IMR-90 (cell line): ENCODE data around the gene IRAK2. TPM values are rescaled to one million over a fixed set of nuclear protein-coding genes. Genes with fewer than 3 reads are reported as not detected.

Experiments used
- ATAC-seq: fragments of 200-7000 bp; cut with Tn5 transposase; 2 replicates; pipeline ENCODE4 v1.9.1; 2020; ENCODE audit warnings: low read depth, mild to moderate bottlenecking, moderate library complexity
- BruUV-seq: library from RNA; stranded (reverse); fragments of 400-500 nt; replicated peaks from 2 replicates; lab custom pipeline; 2021; lab: Mats Ljungman, UMichigan
- CTCF ChIA-PET: fragments of 300-600 bp; formaldehyde crosslinking; extraction: SDS; loops from one replicate; lab custom pipeline; 2021; ENCODE audit warnings: antibody characterized with exemption; lab: Yijun Ruan, JAX
- POLR2A ChIA-PET: fragments of 300-600 bp; sonication (Branson Sonifier 250); formaldehyde crosslinking; loops from one replicate; lab custom pipeline; 2022; ENCODE audit warnings: antibody characterized with exemption; ENCODE audit not compliant: unreplicated experiment; lab: Charles Lee
- DNase-seq: peaks from one replicate; pipeline ENCODE4 v3.0.0; 2013
- H2AFZ ChIP-seq: replicated peaks from 2 replicates; pipeline ENCODE3; 2013; ENCODE audit warnings: low read length, mild to moderate bottlenecking; ENCODE audit not compliant: poor library complexity
- H2AK5ac ChIP-seq: 2 replicates; pipeline ENCODE4 v1.6.1; 2013; ENCODE audit warnings: low read depth, low read length, inconsistent platforms
- H2AK9ac ChIP-seq: replicated peaks from 2 replicates; pipeline ENCODE3; 2013; ENCODE audit warnings: mild to moderate bottlenecking, low read depth, low read length, moderate library complexity; ENCODE audit not compliant: poor library complexity
- H2BK120ac ChIP-seq: 2 replicates; pipeline ENCODE4 v1.6.1; 2013; ENCODE audit warnings: low read depth, low read length, inconsistent platforms
- H2BK15ac ChIP-seq: 3 replicates; pipeline ENCODE4 v1.6.1; 2013; ENCODE audit warnings: low read depth, low read length, inconsistent platforms
- H2BK20ac ChIP-seq: 2 replicates; pipeline ENCODE4 v1.6.1; 2013; ENCODE audit warnings: low read depth, mild to moderate bottlenecking, inconsistent platforms, low read length, moderate library complexity
- H2BK5ac ChIP-seq: 2 replicates; pipeline ENCODE4 v1.6.1; 2013; ENCODE audit warnings: mild to moderate bottlenecking, low read depth, low read length, inconsistent platforms; ENCODE audit not compliant: poor library complexity, severe bottlenecking
- H3K14ac ChIP-seq: replicated peaks from 2 replicates; pipeline ENCODE4 v1.6.1; 2013; ENCODE audit warnings: low read depth, low read length, inconsistent platforms
- H3K18ac ChIP-seq: 2 replicates; pipeline ENCODE4 v1.6.1; 2013; ENCODE audit warnings: low read depth, low read length, control low read depth
- H3K23ac ChIP-seq: 2 replicates; pipeline ENCODE4 v1.6.1; 2013; ENCODE audit warnings: low read depth, low read length, inconsistent platforms
- H3K27ac ChIP-seq: 2 replicates; pipeline ENCODE4 v1.5.1; 2013; ENCODE audit warnings: mild to moderate bottlenecking, control low read depth, low read length; ENCODE audit not compliant: insufficient read depth
- H3K27me3 ChIP-seq: 2 replicates; pipeline ENCODE4 v1.6.1; 2013; ENCODE audit warnings: low read length; ENCODE audit not compliant: control insufficient read depth, insufficient read depth
- H3K36me3 ChIP-seq: 2 replicates; pipeline ENCODE4 v1.6.1; 2013; ENCODE audit warnings: low read length, mixed read lengths; ENCODE audit not compliant: control insufficient read depth, insufficient read depth
- H3K4ac ChIP-seq: 2 replicates; pipeline ENCODE4 v1.6.1; 2013; ENCODE audit warnings: low read depth, low read length, inconsistent platforms
- H3K4me1 ChIP-seq: 2 replicates; pipeline ENCODE4 v1.6.1; 2013; ENCODE audit warnings: low read length, mixed read lengths; ENCODE audit not compliant: control insufficient read depth, insufficient read depth
- H3K4me2 ChIP-seq: 2 replicates; pipeline ENCODE4 v1.6.1; 2013; ENCODE audit warnings: low read depth, mild to moderate bottlenecking, control low read depth, low read length, moderate library complexity
- H3K4me3 ChIP-seq: 2 replicates; pipeline ENCODE4 v1.5.1; 2013; ENCODE audit warnings: low read depth, mild to moderate bottlenecking, control low read depth, low read length, moderate library complexity; ENCODE audit not compliant: insufficient read depth
- H3K56ac ChIP-seq: 2 replicates; pipeline ENCODE4 v1.6.1; 2013; ENCODE audit warnings: low read length, inconsistent platforms; ENCODE audit not compliant: insufficient read depth; ENCODE audit errors: extremely low read depth
- H3K79me1 ChIP-seq, 2 experiments: 2 replicates each; pipeline ENCODE4 v1.6.1; 2013; ENCODE audit warnings: low read length in 2 of 2, inconsistent platforms in 1 of 2, low read depth in 1 of 2
- H3K9ac ChIP-seq: 2 replicates; pipeline ENCODE4 v1.6.1; 2013; ENCODE audit warnings: low read depth, low read length, control low read depth
- H3K9me1 ChIP-seq: 2 replicates; pipeline ENCODE4 v1.6.1; 2013; ENCODE audit warnings: low read length, inconsistent platforms; ENCODE audit not compliant: insufficient read depth
- H3K9me3 ChIP-seq: 2 replicates; pipeline ENCODE4 v1.6.1; 2013; ENCODE audit warnings: low read length; ENCODE audit not compliant: control insufficient read depth, insufficient read depth
- H4K20me1 ChIP-seq: 2 replicates; pipeline ENCODE4 v1.6.1; 2013; ENCODE audit warnings: low read length, inconsistent platforms; ENCODE audit not compliant: insufficient read depth
- H4K5ac ChIP-seq: 2 replicates; pipeline ENCODE4 v1.6.1; 2013; ENCODE audit warnings: mild to moderate bottlenecking, low read depth, low read length, control low read depth
- H4K8ac ChIP-seq, 2 experiments: 2 replicates each; pipeline ENCODE4 v1.6.1; 2013; ENCODE audit warnings: low read depth in 2 of 2, low read length in 2 of 2, control low read depth in 1 of 2, inconsistent platforms in 1 of 2
- H4K91ac ChIP-seq: 2 replicates; pipeline ENCODE4 v1.6.1; 2013; ENCODE audit warnings: low read depth, low read length, inconsistent platforms; ENCODE audit not compliant: insufficient read depth
- CHD1 ChIP-seq: IDR thresholded peaks from 2 replicates; pipeline ENCODE4 v1.6.1; 2012; ENCODE audit warnings: low read depth, low read length, improper control_type of control experiment
- CTCF ChIP-seq: conservative IDR thresholded peaks from 2 replicates; pipeline ENCODE4 v1.5.1; 2012; ENCODE audit warnings: mild to moderate bottlenecking, low read depth, low read length, improper control_type of control experiment
- ELK1 ChIP-seq: fragments of 150-350 bp; IDR thresholded peaks from 2 replicates; pipeline ENCODE4 v1.6.1; 2016; ENCODE audit warnings: low read depth, mild to moderate bottlenecking, low read length, moderate library complexity, borderline replicate concordance
- MAFK ChIP-seq: IDR thresholded peaks from 2 replicates; pipeline ENCODE4 v1.6.1; 2012; ENCODE audit warnings: low read depth, low read length, improper control_type of control experiment
- MAZ ChIP-seq: IDR thresholded peaks from 2 replicates; pipeline ENCODE4 v1.6.1; 2012; ENCODE audit warnings: low read depth, mild to moderate bottlenecking, low read length, improper control_type of control experiment, moderate library complexity, borderline replicate concordance
- MXI1 ChIP-seq: IDR thresholded peaks from 2 replicates; pipeline ENCODE4 v1.6.1; 2012; ENCODE audit warnings: low read depth, mild to moderate bottlenecking, low read length, moderate library complexity, borderline replicate concordance
- RAD21 ChIP-seq: IDR thresholded peaks from 2 replicates; pipeline ENCODE4 v1.6.1; 2012; ENCODE audit warnings: low read length, improper control_type of control experiment
- RFX5 ChIP-seq: IDR thresholded peaks from 2 replicates; pipeline ENCODE4 v1.8.0; 2012; ENCODE audit warnings: low read depth, mild to moderate bottlenecking, low read length, moderate library complexity
- SMC3 ChIP-seq: fragments of 150-350 bp; IDR thresholded peaks from 2 replicates; pipeline ENCODE4 v1.6.1; 2016; ENCODE audit warnings: low read depth, mild to moderate bottlenecking, antibody characterized with exemption, low read length, moderate library complexity
- USF2 ChIP-seq: fragments of 150-350 bp; IDR thresholded peaks from 2 replicates; pipeline ENCODE4 v1.6.1; 2017; ENCODE audit warnings: mild to moderate bottlenecking, antibody characterized with exemption, low read length, low read depth
- WGBS, 2 experiments: methylation state at CpG; one replicate each; pipeline versions ENCODE4 v1.1.5 to v1.1.7; 2013; ENCODE audit warnings: missing lambda C conversion rate in 2 of 2; ENCODE audit not compliant: insufficient read length in 1 of 2; ENCODE audit errors: extremely low coverage in 2 of 2; 5-methylcytosine and 5-hydroxymethylcytosine counted together
- dilution Hi-C: fragments of 300-500 bp; cut with HindIII; formaldehyde crosslinking; loops from one replicate; pipeline ENCODE4 v1.14.3; 2018; ENCODE audit warnings: low sequenced_read_pairs; ENCODE audit not compliant: unreplicated experiment
- in situ Hi-C: fragments of 300-500 bp; cut with MboI; formaldehyde crosslinking; loops from 3 replicates; pipeline ENCODE4 v1.14.3; 2019; ENCODE audit warnings: low sequenced_read_pairs, inconsistent platforms, mixed read lengths
- intact Hi-C: fragments of 100-400 bp; cut with micrococcal nuclease; formaldehyde crosslinking; loops from 2 replicates; pipeline ENCODE4 v1.10.0; 2022
- polyA plus RNA-seq, 3 experiments: library from polyadenylated mRNA; depleted of rRNA; stranded (reverse); fragments of >200 nt; gene quantifications; 2 replicates each; pipeline ENCODE4 v1.2.3, GENCODE V29; 2012; ENCODE audit warnings: low replicate concordance in 1 of 3
- total RNA-seq: library from RNA; depleted of rRNA; stranded (reverse); fragments of >200 nt; gene quantifications from 2 replicates; pipeline ENCODE4 v1.2.3, GENCODE V29; 2012

The IRAK2 gene
- total and polyA plus RNA-seq, 2 of the 4 experiments (the other 2 are of a cell fraction): 6.9 to 8.1 TPM

GRCh38 chr3:10226293-10226692 is 61.6 kb downstream of the IRAK2 start (continued):
- TF ChIP-seq USF2: no peak
- no peak for TF ChIP-seq SMC3
- TF ChIP-seq MXI1: no peak

DNA sequence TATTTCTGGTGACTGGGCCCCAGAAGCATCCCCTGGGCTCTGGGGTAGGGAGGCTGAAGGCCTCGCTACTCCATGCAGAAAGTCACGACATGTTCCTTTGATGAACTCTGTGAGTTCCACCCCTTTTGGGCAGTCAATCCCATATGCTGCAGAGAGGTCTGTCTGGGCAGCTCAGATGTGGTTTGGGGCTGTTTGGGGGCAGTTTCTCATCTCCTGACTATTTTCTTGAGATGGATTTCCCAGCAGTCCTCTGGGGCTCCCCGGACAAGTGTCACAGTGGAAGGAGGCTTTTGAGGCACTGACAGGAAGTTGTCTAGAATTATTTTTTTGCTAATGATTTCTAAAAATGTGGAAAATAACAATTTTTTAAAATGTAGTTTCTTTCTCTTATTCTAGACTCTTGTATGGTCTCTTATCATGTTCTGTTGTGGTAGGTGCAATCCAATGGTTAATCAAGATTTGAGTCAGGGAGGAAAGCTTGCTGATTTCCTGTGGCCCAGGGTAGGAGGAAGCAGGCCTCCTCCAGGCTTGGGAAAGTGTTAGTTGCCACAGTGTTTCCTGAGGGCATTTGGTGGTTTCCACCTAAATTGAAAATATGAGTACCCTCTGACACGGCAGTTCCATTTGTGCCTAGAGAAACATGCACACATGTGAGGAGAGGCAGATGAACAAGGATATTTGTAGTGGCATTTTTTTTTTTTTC is 63.7 kb downstream of the IRAK2 start:
- no peak overlapping the region for H4K8ac ChIP-seq
- H4K5ac ChIP-seq: no peak overlapping the region
- WGBS, 2 experiments: 93% methylated on average over 3 of the region's 4 CpGs; no CpG with 5 or more reads in 1 of the 2 experiments
- H2AK9ac ChIP-seq: no peak overlapping the region
- H3K56ac ChIP-seq: no peak overlapping the region
- peaks cover 4% of the 10 kb centered on the region for H3K9me1 ChIP-seq
- H2BK15ac ChIP-seq: no peak overlapping the region
- dilution Hi-C loops: no loop called here
- DNase-seq: no peak
- H3K23ac ChIP-seq: no peak overlapping the region
- H2AK5ac ChIP-seq: no peak overlapping the region
- no peak overlapping the region for H4K91ac ChIP-seq
- no peak overlapping the region for H3K4me2 ChIP-seq
- in situ Hi-C loops: no loop called here
- ChIA-PET POLR2A (no interaction called here), CTCF (no interaction called here)
- H3K4me3 ChIP-seq: no peak overlapping the region
- no peak overlapping the region for H3K27ac ChIP-seq
- intact Hi-C loops: loop anchor here (10.0 kb wide), 1 partner anchor 514 kb away; no protein-coding TSS in a partner anchor
- H3K79me1 ChIP-seq: peaks cover 0 to 10% of the 10 kb centered on the region in 2 experiments; a peak in 2 of 4 replicates
- no peaks in the 10 kb centered on the region for H4K20me1 ChIP-seq
- H3K27me3 ChIP-seq: no peaks in the 10 kb centered on the region
- no peak for ATAC-seq
- H2BK20ac ChIP-seq: no peak overlapping the region
- BruUV-seq: no TSS peak
- H3K9me3 ChIP-seq: no peaks in the 10 kb centered on the region
- H3K4ac ChIP-seq: no peak overlapping the region
- peaks cover 14% of the 10 kb centered on the region for H3K36me3 ChIP-seq
- H3K9ac ChIP-seq: no peak overlapping the region
- H2AFZ ChIP-seq: no peak overlapping the region
- H3K14ac ChIP-seq: no peak overlapping the region
- H3K4me1 ChIP-seq: peaks cover 2% of the 10 kb centered on the region
- H2BK120ac ChIP-seq: no peak overlapping the region
- no peak overlapping the region for H2BK5ac ChIP-seq
- H3K18ac ChIP-seq: no peak overlapping the region
- TF ChIP-seq CTCF (no peak), ELK1 (no peak), MAFK (no peak), MXI1 (no peak), CHD1 (no peak), SMC3 (no peak), RFX5 (no peak), USF2 (no peak), RAD21 (no peak), MAZ (no peak)
